Breast epithelium (tissue), 4 donors: ENCODE results near the gene DKK2. TPM values are rescaled to one million over a fixed set of nuclear protein-coding genes. Genes with fewer than 3 reads are reported as not detected.

ENCODE experiments used
- DNase-seq, 2 donors: peaks; one replicate each; pipeline ENCODE4 v3.0.0-alpha.2; 2019; ENCODE audit warnings: low spot score in 2 of 2
- H3K27ac ChIP-seq, 2 donors: fragments of 200-600 bp; sonication (generic) in 1 of 2; one replicate each; pipeline ENCODE4 v1.5.1; 2016 to 2019; ENCODE audit warnings: mild to moderate bottlenecking in 1 of 2
- H3K27me3 ChIP-seq, 2 donors: fragments of 200-600 bp; sonication (generic) in 1 of 2; one replicate each; pipeline versions ENCODE4 v1.5.1 to v1.6.0; 2017 to 2019; ENCODE audit warnings: control low read depth in 1 of 2, mild to moderate bottlenecking in 1 of 2
- H3K36me3 ChIP-seq: fragments of 200-600 bp; one replicate; pipeline ENCODE4 v1.5.1; 2019
- H3K4me1 ChIP-seq, 2 donors: fragments of 200-600 bp; sonication (generic); one replicate each; pipeline ENCODE4 v1.5.1; 2016 to 2019; ENCODE audit warnings: control low read depth in 1 of 2
- H3K4me3 ChIP-seq, 3 donors: fragments of 200-600 bp; sonication (generic); 1 replicate in 2 of 3; 2 replicates in 1 of 3; pipeline ENCODE4 v1.5.1; 2016 to 2019; ENCODE audit warnings: mild to moderate bottlenecking in 3 of 3, moderate library complexity in 2 of 3
- H3K9me3 ChIP-seq, 2 donors: fragments of 200-600 bp; sonication (generic) in 1 of 2; one replicate each; pipeline ENCODE4 v1.5.1; 2016 to 2019; ENCODE audit warnings: control low read depth in 1 of 2
- CTCF ChIP-seq, 3 donors: fragments of 450-650 bp; IDR thresholded peaks; one replicate each; pipeline ENCODE4 v1.5.1; 2016 to 2017; ENCODE audit warnings: antibody characterized with exemption in 3 of 3, mild to moderate bottlenecking in 3 of 3, moderate library complexity in 3 of 3
- POLR2A ChIP-seq: fragments of 450-650 bp; IDR thresholded peaks from one replicate; pipeline ENCODE4 v1.6.1; 2016; ENCODE audit warnings: antibody characterized with exemption, mild to moderate bottlenecking, moderate library complexity
- POLR2AphosphoS5 ChIP-seq, 3 donors: sonication (generic); formaldehyde crosslinking; IDR thresholded peaks; one replicate each; pipeline ENCODE4 v1.6.1; 2017; ENCODE audit warnings: antibody characterized with exemption in 3 of 3
- intact Hi-C: fragments of 100-400 bp; cut with DNase I; formaldehyde crosslinking; loops from one replicate; pipeline ENCODE4 v1.15.1; 2023; ENCODE audit warnings: low total_unique reads
- total RNA-seq, 3 donors: library from RNA; depleted of rRNA; stranded (reverse); fragments of >200 nt; gene quantifications; one replicate each; pipeline ENCODE4 v1.1.0, GENCODE V29; 2016

Gene DKK2
- total RNA-seq, 3 donors from 2014 or later = 1.6 to 5.8 (median 1.6) TPM

GRCh38 chr4:107069049-107069448 lies 32.9 kb upstream of the DKK2 start:
- Histone ChIP-seq H3K4me3 (no peak overlapping the region), H3K36me3 (no peaks in the 10 kb centered on the region), H3K9me3 (no peaks in the 10 kb centered on the region), H3K27ac (no peak overlapping the region), H3K4me1 (no peaks in the 10 kb centered on the region), H3K27me3 (no peaks in the 10 kb centered on the region)
- DNase-seq = no peak
- intact Hi-C loops = no loop called here
- TF ChIP-seq CTCF (IDR thresholded peaks at IDR 0.05) = no peak
- TF ChIP-seq POLR2A = no peak
- TF ChIP-seq POLR2AphosphoS5 (IDR thresholded peaks at IDR 0.05) = no peak

- no peak overlapping the region for H3K27ac ChIP-seq
Measured at GRCh38 chr4:107068116-107068515, 32.0 kb upstream of the DKK2 start.

GRCh38 chr4:107066621-107067020 lies 30.5 kb upstream of the DKK2 start:
- Histone ChIP-seq H3K27me3 (no peaks in the 10 kb centered on the region), H3K36me3 (no peaks in the 10 kb centered on the region), H3K27ac (no peak overlapping the region), H3K9me3 (no peaks in the 10 kb centered on the region), H3K4me3 (no peak overlapping the region), H3K4me1 (no peaks in the 10 kb centered on the region)
- no peak for DNase-seq
- TF ChIP-seq POLR2AphosphoS5 (IDR thresholded peaks at IDR 0.05) = no peak
- no peak for TF ChIP-seq CTCF (IDR thresholded peaks at IDR 0.05)
- no peak for TF ChIP-seq POLR2A
- intact Hi-C loops = no loop called here

More at GRCh38 chr4:107068116-107068515, 32.0 kb upstream of the DKK2 start:
- Histone ChIP-seq H3K36me3 (no peaks in the 10 kb centered on the region), H3K27me3 (no peaks in the 10 kb centered on the region), H3K4me3 (no peak overlapping the region), H3K9me3 (no peaks in the 10 kb centered on the region), H3K4me1 (no peaks in the 10 kb centered on the region)
- intact Hi-C loops = no loop called here
- TF ChIP-seq POLR2A (no peak), POLR2AphosphoS5 (IDR thresholded peaks at IDR 0.05) (no peak), CTCF (IDR thresholded peaks at IDR 0.05) (no peak)
- no peak for DNase-seq

GRCh38 chr4:107065201-107065600 lies 29.1 kb upstream of the DKK2 start:
- intact Hi-C loops = no loop called here
- Histone ChIP-seq H3K27me3 (no peaks in the 10 kb centered on the region), H3K4me3 (no peak overlapping the region), H3K9me3 (no peaks in the 10 kb centered on the region), H3K36me3 (no peaks in the 10 kb centered on the region), H3K4me1 (no peaks in the 10 kb centered on the region), H3K27ac (no peak overlapping the region)
- no peak for DNase-seq
- TF ChIP-seq POLR2AphosphoS5 (IDR thresholded peaks at IDR 0.05) (no peak), CTCF (IDR thresholded peaks at IDR 0.05) (no peak), POLR2A (no peak)

GRCh38 chr4:107060388-107060787 lies 24.3 kb upstream of the DKK2 start:
- intact Hi-C loops = no loop called here
- Histone ChIP-seq H3K4me1 (no peaks in the 10 kb centered on the region), H3K4me3 (no peak overlapping the region), H3K36me3 (no peaks in the 10 kb centered on the region), H3K27me3 (no peaks in the 10 kb centered on the region), H3K27ac (no peak overlapping the region), H3K9me3 (no peaks in the 10 kb centered on the region)
- no peak for DNase-seq
- TF ChIP-seq CTCF (IDR thresholded peaks at IDR 0.05) = no peak
- TF ChIP-seq POLR2A = no peak
- TF ChIP-seq POLR2AphosphoS5 (IDR thresholded peaks at IDR 0.05) = no peak
